ENCODE measurements around the gene ACOX2.

ACOX2 gene

DNA sequence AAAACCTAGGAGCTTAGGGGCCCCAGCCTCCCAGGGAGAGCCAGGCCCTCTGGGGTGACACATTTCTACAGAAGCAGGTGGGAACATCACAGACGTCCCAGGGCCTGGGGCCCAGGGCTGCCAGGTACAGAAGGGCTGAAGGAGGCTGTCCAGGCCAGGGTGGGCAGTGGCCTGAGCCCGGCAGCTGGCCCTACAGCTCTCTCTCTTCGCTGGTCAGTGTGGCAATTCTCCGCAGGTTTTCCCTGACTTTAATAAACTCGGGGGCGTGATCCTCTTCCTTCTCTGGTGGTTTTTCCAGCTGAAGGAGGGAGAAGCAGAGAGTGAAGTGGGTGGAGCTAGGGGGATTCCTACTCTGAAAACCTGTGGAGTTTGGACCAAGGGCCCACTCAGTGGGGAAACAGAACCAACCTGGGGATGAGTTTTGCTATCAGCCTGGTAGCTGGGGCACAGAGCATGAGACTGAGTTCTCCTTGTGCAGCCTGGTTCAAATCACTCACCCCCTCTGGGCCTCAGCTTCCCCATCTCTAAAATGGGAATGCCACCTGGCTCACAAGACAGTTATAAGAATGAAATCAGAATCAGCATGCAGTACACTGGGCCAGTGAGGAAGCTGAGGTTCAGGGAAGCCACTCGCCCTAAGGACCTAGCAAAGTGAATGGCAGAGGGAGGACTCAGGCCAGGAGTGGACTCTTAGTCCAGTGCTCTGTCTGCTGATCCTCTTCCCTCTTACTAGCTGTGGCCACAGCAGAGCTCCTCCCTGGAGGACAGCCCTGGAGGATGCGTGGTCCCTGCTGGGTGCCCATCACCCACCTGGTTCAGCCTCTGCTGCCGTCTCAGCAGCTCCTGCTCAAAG is 29.6 kb upstream of the ACOX2 start:
- TF ChIP-seq CTCF (IDR thresholded peaks at IDR 0.05; ENCODE audit: extremely low read depth, missing control alignments) = no peak
- DNase-seq (ENCODE audit: low spot score) = no peak

DNA sequence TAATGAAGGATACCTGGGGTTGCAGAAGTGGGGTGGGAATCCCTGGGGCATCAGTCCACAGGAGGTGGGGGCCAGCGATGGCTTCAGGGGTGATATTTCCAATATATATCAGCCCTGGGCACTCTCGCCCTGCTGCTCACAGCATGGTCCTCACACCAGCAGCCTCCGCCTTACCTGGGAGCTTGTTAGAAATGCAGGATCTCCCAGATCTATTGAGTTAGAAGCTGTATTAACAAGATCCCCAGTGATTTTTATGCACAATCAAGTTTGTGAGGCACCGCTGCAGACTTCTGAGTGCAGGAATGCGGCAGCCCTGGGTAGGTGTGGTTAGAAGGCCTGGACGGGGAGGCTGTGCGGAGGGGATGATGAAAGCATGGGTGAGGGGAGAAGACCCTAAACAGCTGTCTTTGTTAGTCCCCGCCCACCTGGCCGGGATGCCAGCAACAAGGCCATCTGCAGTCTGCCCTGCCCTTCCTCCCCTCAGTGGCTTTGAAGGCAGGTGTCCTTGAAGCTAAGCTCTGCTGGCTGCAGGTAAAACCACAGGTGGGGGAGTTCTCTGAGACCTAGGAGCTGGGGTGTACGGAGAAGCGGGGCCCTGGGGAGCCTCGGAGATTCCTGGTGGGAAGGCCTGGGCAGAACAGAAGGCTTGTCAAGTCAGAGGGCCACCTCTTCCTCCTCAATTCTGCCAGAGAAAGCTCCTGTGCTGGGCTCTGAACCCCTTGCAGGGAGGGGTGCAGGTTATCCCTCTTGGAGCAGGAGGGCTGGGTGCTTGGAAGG is 28.8 kb upstream of the ACOX2 start:
- no peak for DNase-seq (ENCODE audit: low spot score)
- TF ChIP-seq CTCF (IDR thresholded peaks at IDR 0.05; ENCODE audit: extremely low read depth, missing control alignments) = no peak

- DNase-seq (ENCODE audit: low spot score) = no peak
- no peak for TF ChIP-seq CTCF (IDR thresholded peaks at IDR 0.05; ENCODE audit: extremely low read depth, missing control alignments)
Measured at GRCh38 chr3:58564456-58565160, 27.6 kb upstream of the ACOX2 start.

- TF ChIP-seq CTCF (IDR thresholded peaks at IDR 0.05; ENCODE audit: extremely low read depth, missing control alignments) = no peak
- DNase-seq (ENCODE audit: low spot score) = no peak
Measured at GRCh38 chr3:58564054-58564453, 27.1 kb upstream of the ACOX2 start.

DNA sequence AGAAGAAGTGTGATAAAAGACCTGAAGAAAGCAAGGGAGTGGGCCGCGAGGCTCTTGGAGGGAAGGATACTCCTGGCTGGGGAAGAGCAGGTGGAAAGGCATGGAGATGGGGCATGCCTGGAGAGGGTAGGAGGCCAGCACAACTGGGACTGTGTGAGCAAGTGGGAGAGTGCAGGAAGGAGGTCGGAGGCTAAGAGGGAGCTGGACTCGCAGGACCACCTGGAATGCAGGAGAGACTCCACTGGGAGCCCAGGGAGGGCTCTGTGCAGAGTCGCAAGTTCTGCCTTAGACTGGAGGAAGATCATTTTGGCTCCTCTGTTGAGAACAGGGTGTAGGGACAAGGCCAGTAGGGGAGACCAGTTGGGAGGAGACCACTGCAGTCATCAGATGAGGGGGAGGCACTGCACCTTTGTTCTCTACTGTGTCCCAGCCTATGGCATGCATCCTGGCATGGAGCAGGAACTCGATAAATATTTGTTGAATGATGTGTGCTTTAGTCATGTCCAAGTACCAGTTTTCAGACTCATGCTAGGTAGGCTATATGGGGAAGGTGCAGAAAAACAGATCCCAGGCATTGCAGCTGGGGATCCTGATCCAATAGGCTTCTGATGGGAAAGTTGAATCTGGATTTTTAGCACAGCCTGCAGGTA is 26.5 kb upstream of the ACOX2 start:
- TF ChIP-seq CTCF (IDR thresholded peaks at IDR 0.05; ENCODE audit: extremely low read depth, missing control alignments) = no peak
- no peak for DNase-seq (ENCODE audit: low spot score)

- no peak for DNase-seq (ENCODE audit: low spot score)
- TF ChIP-seq CTCF (IDR thresholded peaks at IDR 0.05; ENCODE audit: extremely low read depth, missing control alignments) = no peak
Measured at GRCh38 chr3:58562498-58562897, 25.5 kb upstream of the ACOX2 start.
